ENCODE results near the gene TMEM269.

DNA sequence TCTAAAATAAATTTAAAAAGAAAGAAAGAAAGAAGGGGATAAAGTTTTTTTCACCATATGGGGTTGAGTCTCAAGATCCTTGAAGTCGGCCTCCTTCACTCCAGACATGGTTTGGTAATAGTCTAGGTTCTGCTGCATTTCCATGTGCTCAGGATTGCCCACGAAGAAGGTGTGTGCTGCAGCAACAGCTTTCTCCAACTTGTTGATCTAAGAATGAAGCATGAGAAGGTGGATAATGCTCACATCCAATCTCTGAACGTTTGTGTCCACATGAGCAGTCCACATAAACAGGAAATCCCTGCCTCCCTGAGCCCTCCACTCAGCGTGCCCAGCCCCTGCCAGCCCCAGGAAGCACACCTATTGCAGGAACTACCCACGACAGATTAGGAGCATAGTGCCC, 22.5 kb upstream of the TMEM269 start:
- TF ChIP-seq, protein P1, sequence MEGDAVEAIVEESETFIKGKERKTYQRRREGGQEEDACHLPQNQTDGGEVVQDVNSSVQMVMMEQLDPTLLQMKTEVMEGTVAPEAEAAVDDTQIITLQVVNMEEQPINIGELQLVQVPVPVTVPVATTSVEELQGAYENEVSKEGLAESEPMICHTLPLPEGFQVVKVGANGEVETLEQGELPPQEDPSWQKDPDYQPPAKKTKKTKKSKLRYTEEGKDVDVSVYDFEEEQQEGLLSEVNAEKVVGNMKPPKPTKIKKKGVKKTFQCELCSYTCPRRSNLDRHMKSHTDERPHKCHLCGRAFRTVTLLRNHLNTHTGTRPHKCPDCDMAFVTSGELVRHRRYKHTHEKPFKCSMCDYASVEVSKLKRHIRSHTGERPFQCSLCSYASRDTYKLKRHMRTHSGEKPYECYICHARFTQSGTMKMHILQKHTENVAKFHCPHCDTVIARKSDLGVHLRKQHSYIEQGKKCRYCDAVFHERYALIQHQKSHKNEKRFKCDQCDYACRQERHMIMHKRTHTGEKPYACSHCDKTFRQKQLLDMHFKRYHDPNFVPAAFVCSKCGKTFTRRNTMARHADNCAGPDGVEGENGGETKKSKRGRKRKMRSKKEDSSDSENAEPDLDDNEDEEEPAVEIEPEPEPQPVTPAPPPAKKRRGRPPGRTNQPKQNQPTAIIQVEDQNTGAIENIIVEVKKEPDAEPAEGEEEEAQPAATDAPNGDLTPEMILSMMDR (IDR thresholded peaks at IDR 0.05; ENCODE audit: insufficient read depth, low read length, poor library complexity, severe bottlenecking) = no peak
- TF ChIP-seq EZH2phosphoT487 (conservative IDR thresholded peaks at IDR 0.05; ENCODE audit: low read length) = no peak
